Peyer's patch (tissue), 4 donors: ENCODE results near the gene ACTBL2.

Experiments
- POLR2A ChIP-seq, 2 donors: fragments of 450-650 bp; IDR thresholded peaks; one replicate each; pipeline ENCODE4 v1.5.1; 2017; ENCODE audit warnings: antibody characterized with exemption in 2 of 2, mild to moderate bottlenecking in 2 of 2, moderate library complexity in 2 of 2
- TF ChIP-seq, protein P1 (sequence below), 6 experiments: fragments of 450-650 bp in 4 of 6; fragments of 200-600 bp in 2 of 6; sonication (generic) in 1 of 6; IDR thresholded peaks; one replicate each; pipeline ENCODE4 v1.5.1; 2017 to 2019; ENCODE audit warnings: antibody characterized with exemption in 6 of 6, mild to moderate bottlenecking in 3 of 6, moderate library complexity in 1 of 6

DNA sequence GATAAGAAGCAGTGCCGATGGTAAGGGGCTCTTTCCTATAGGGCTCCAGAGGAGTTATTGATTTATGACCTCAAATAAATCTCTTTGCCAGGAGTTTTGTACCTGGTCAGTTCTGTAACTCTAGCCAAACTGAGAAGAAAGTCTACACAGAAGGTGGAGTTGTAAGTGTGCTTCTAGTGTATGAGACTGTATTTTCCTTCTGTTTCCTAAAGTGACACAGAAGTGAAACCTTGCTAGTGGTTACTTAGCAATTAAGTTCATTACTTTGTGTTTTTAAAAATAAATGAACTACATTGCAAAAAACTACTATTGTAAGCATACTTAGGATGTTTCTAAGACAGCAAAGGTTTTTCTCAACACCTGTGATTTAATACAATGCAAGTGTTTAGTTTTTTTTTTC lies 48.7 kb upstream of the ACTBL2 start:
- TF ChIP-seq, protein P1, sequence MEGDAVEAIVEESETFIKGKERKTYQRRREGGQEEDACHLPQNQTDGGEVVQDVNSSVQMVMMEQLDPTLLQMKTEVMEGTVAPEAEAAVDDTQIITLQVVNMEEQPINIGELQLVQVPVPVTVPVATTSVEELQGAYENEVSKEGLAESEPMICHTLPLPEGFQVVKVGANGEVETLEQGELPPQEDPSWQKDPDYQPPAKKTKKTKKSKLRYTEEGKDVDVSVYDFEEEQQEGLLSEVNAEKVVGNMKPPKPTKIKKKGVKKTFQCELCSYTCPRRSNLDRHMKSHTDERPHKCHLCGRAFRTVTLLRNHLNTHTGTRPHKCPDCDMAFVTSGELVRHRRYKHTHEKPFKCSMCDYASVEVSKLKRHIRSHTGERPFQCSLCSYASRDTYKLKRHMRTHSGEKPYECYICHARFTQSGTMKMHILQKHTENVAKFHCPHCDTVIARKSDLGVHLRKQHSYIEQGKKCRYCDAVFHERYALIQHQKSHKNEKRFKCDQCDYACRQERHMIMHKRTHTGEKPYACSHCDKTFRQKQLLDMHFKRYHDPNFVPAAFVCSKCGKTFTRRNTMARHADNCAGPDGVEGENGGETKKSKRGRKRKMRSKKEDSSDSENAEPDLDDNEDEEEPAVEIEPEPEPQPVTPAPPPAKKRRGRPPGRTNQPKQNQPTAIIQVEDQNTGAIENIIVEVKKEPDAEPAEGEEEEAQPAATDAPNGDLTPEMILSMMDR (IDR thresholded peaks at IDR 0.05) = no peak
- no peak for TF ChIP-seq POLR2A (IDR thresholded peaks at IDR 0.05)
